HL-60 (cell line): ENCODE data around the gene UBE2G1.

ENCODE experiments used
- POLR2AphosphoS5 ChIP-seq: IDR thresholded peaks from 2 replicates; pipeline ENCODE4 v1.6.1; 2012; ENCODE audit warnings: low read depth
- SPI1 ChIP-seq: IDR thresholded peaks from 2 replicates; pipeline ENCODE4 v1.6.1; 2012; ENCODE audit warnings: low read depth, mild to moderate bottlenecking, borderline replicate concordance
- TF ChIP-seq, protein P1 (sequence below): IDR thresholded peaks from one replicate; pipeline ENCODE4 v1.5.1; 2011; ENCODE audit warnings: low read length, control low read depth, inconsistent platforms; ENCODE audit not compliant: insufficient read depth

DNA sequence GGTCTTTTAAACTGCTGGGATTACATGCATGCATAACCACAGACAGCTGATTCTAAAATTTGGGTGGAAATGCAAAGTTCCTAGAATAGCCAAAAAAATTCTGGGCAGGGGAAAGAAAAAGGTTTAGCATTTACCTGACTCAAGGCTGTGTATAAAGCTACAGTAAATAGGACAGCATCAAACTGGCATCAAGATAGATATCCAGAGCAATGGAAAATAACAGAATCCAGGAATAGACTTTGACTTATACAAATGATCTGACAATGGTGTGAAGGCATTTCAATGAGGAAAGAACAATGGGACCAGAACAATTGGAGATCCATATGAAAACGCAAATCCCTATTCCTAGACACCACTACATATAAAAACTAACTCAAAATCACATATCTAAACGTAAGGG lies 115.6 kb downstream of the UBE2G1 start:
- TF ChIP-seq SPI1 (no peak), POLR2AphosphoS5 (no peak)
- TF ChIP-seq, protein P1, sequence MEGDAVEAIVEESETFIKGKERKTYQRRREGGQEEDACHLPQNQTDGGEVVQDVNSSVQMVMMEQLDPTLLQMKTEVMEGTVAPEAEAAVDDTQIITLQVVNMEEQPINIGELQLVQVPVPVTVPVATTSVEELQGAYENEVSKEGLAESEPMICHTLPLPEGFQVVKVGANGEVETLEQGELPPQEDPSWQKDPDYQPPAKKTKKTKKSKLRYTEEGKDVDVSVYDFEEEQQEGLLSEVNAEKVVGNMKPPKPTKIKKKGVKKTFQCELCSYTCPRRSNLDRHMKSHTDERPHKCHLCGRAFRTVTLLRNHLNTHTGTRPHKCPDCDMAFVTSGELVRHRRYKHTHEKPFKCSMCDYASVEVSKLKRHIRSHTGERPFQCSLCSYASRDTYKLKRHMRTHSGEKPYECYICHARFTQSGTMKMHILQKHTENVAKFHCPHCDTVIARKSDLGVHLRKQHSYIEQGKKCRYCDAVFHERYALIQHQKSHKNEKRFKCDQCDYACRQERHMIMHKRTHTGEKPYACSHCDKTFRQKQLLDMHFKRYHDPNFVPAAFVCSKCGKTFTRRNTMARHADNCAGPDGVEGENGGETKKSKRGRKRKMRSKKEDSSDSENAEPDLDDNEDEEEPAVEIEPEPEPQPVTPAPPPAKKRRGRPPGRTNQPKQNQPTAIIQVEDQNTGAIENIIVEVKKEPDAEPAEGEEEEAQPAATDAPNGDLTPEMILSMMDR = no peak
